Prostate gland (tissue), 2 donors: ENCODE measurements around the gene CSPG4. TPM values are rescaled to one million over a fixed set of nuclear protein-coding genes. Genes with fewer than 3 reads are reported as not detected.
"Not testable (repeated sequence)": the region's sequence is repeated elsewhere in the genome, so short reads cannot be mapped to it uniquely, and the experiment has no call there.

Experiments
- DNase-seq: peaks from one replicate; pipeline ENCODE4 v3.0.0-alpha.2; 2019; ENCODE audit warnings: low spot score
- H3K27ac ChIP-seq, 2 donors: fragments of 200-600 bp; sonication (generic); 2 replicates each; pipeline ENCODE4 v1.5.1; 2017 to 2019
- H3K27me3 ChIP-seq: fragments of 200-600 bp; sonication (generic); replicated peaks from 2 replicates; pipeline ENCODE4 v1.5.1; 2019; ENCODE audit not compliant: insufficient read depth
- H3K36me3 ChIP-seq, 2 donors: fragments of 200-600 bp; sonication (generic); 1 replicate in 1 of 2; 2 replicates in 1 of 2; pipeline versions ENCODE4 v1.5.1 to v1.8.1; 2017 to 2019
- H3K4me1 ChIP-seq: fragments of 200-600 bp; sonication (generic); replicated peaks from 2 replicates; pipeline ENCODE4 v1.5.1; 2019
- H3K4me3 ChIP-seq, 2 donors: fragments of 200-600 bp; sonication (generic); 2 replicates each; pipeline ENCODE4 v1.5.1; 2017 to 2019
- H3K9me3 ChIP-seq: fragments of 200-600 bp; sonication (generic); 2 replicates; pipeline ENCODE4 v1.5.1; 2017
- CTCF ChIP-seq, 4 experiments: fragments of 200-600 bp in 2 of 4; fragments of 450-650 bp in 2 of 4; sonication (generic) in 2 of 4; IDR thresholded peaks; 1 replicate in 3 of 4; 2 replicates in 1 of 4; pipeline ENCODE4 v1.5.1; 2016 to 2019; ENCODE audit warnings: antibody characterized with exemption in 4 of 4, mild to moderate bottlenecking in 2 of 4, moderate library complexity in 2 of 4
- POLR2A ChIP-seq: fragments of 450-650 bp; IDR thresholded peaks from one replicate; pipeline ENCODE4 v1.6.1; 2016; ENCODE audit warnings: antibody characterized with exemption, mild to moderate bottlenecking
- POLR2AphosphoS5 ChIP-seq: sonication (generic); formaldehyde crosslinking; IDR thresholded peaks from one replicate; pipeline ENCODE4 v1.6.1; 2017; ENCODE audit warnings: antibody characterized with exemption
- WGBS: methylation state at CpG from one replicate; pipeline ENCODE4 v1.1.5; 2018; 5-methylcytosine and 5-hydroxymethylcytosine counted together
- intact Hi-C: fragments of 100-400 bp; cut with DNase I; formaldehyde crosslinking; loops from one replicate; pipeline ENCODE4 v1.14.2; 2022
- total RNA-seq, 2 donors: library from RNA; depleted of rRNA; stranded (reverse); fragments of >200 nt; gene quantifications; one replicate each; pipeline ENCODE4 v1.1.0, GENCODE V29; 2016

Gene CSPG4
- total RNA-seq, 2 donors from 2014 or later = 14.3 to 29.4 TPM

GRCh38 chr15:75639709-75640482, 72.8 kb downstream of the CSPG4 start, which contains the start of gene IMP3:
Gene IMP3, minus strand, starts transcription at chr15:75640224. Its CDS starts 56 bp downstream, at chr15:75640168.
- WGBS = under 1% methylated on average over 49 of the region's 83 CpGs
- H3K4me3 ChIP-seq = peak within 1 kb of the TSS; percentile 62 to 89
- intact Hi-C loops = loop anchor here (5.0 kb wide), 4 partner anchors 32 to 273 kb away; partner anchors contain the start of gene MAN2C1
- peak within 1 kb of the TSS; percentile 82 to 88 for H3K27ac ChIP-seq
- peaks cover 12% of the 10 kb centered on the region for H3K4me1 ChIP-seq
- peak; percentile 99 for TF ChIP-seq POLR2AphosphoS5
- peak; percentile 99 for TF ChIP-seq POLR2A
- TF ChIP-seq CTCF (IDR thresholded peaks at IDR 0.05) = no peak
- no peaks in the 10 kb centered on the region for H3K9me3 ChIP-seq
- H3K27me3 ChIP-seq = no peaks in the 10 kb centered on the region
- DNase-seq = peak; percentile 97
- H3K36me3 ChIP-seq = no peaks in the 10 kb centered on the region

GRCh38 chr15:75639191-75639708, 73.4 kb downstream of the CSPG4 start:
- Histone ChIP-seq H3K4me3 (peak overlapping the region; percentile 62 to 89), H3K27ac (peak overlapping the region; percentile 82 to 88), H3K4me1 (peaks cover 12% of the 10 kb centered on the region), H3K9me3 (no peaks in the 10 kb centered on the region), H3K27me3 (no peaks in the 10 kb centered on the region), H3K36me3 (no peaks in the 10 kb centered on the region)
- intact Hi-C loops = loop anchor here (5.0 kb wide), 3 partner anchors 33 to 272 kb away; partner anchors contain the start of gene MAN2C1
- TF ChIP-seq CTCF (IDR thresholded peaks at IDR 0.05) = no peak
- TF ChIP-seq POLR2AphosphoS5 = no peak
- no peak for TF ChIP-seq POLR2A
- WGBS = 2% methylated on average over 16 of the region's 16 CpGs
- DNase-seq = peak; percentile 39

- no peaks in the 10 kb centered on the region for H3K36me3 ChIP-seq
- H3K9me3 ChIP-seq = no peaks in the 10 kb centered on the region
- no peaks in the 10 kb centered on the region for H3K27me3 ChIP-seq
- 84% methylated on average over 4 of the region's 4 CpGs for WGBS
- intact Hi-C loops = loop anchor here (5.0 kb wide), 3 partner anchors 35 to 270 kb away; partner anchors contain the start of gene MAN2C1
- TF ChIP-seq POLR2AphosphoS5 (no peak), POLR2A (no peak), CTCF (IDR thresholded peaks at IDR 0.05) (no peak)
- H3K4me3 ChIP-seq = no peak overlapping the region
- peak overlapping the region; percentile 43 to 88 for H3K27ac ChIP-seq
- DNase-seq = no peak
- H3K4me1 ChIP-seq = peaks cover 12% of the 10 kb centered on the region
These were observed 75.2 kb downstream of the CSPG4 start for GRCh38 chr15:75637245-75638009.

GRCh38 chr15:75636026-75636425, 76.6 kb downstream of the CSPG4 start:
- Histone ChIP-seq H3K4me3 (no peak overlapping the region), H3K27ac (no peak overlapping the region), H3K4me1 (peaks cover 12% of the 10 kb centered on the region), H3K36me3 (no peaks in the 10 kb centered on the region), H3K27me3 (no peaks in the 10 kb centered on the region), H3K9me3 (no peaks in the 10 kb centered on the region)
- WGBS = 93% methylated on average over 6 of the region's 6 CpGs
- no peak for DNase-seq
- TF ChIP-seq CTCF (IDR thresholded peaks at IDR 0.05) (no peak), POLR2AphosphoS5 (no peak), POLR2A (no peak)
- intact Hi-C loops = loop anchor here (5.0 kb wide), 3 partner anchors 36 to 269 kb away; partner anchors contain the start of gene MAN2C1

- H3K27ac ChIP-seq, DNase-seq, H3K4me1 ChIP-seq, H3K27me3 ChIP-seq, intact Hi-C loops, H3K9me3 ChIP-seq, H3K4me3 ChIP-seq, H3K36me3 ChIP-seq: not testable (repeated sequence)
- 95% methylated on average over 7 of the region's 7 CpGs for WGBS
These were observed 78.7 kb downstream of the CSPG4 start for GRCh38 chr15:75633922-75634321.
